ENCODE data around the gene TSPAN10. TPM values are rescaled to one million over a fixed set of nuclear protein-coding genes. Genes with fewer than 3 reads are reported as not detected.

The TSPAN10 gene
- total RNA-seq, 4 donors from 2014 or later = 0.19 to 2.1 (median 0.72) TPM; not detected in 1

GRCh38 chr17:81608082-81608481, 28.9 kb upstream of the TSPAN10 start:
- Histone ChIP-seq H3K27ac (no peak overlapping the region), H3K36me3 (peaks cover 28 to 98% (median 54%) of the 10 kb centered on the region in 3 donors), H3K27me3 (no peaks in the 10 kb centered on the region), H3K9me3 (no peaks in the 10 kb centered on the region), H3K4me1 (no peaks in the 10 kb centered on the region), H3K4me3 (no peak overlapping the region)
- no peak for DNase-seq
- intact Hi-C loops (cut with DNase I) = no loop called here
- no peak for TF ChIP-seq CTCF (IDR thresholded peaks at IDR 0.05)
- TF ChIP-seq POLR2A (IDR thresholded peaks at IDR 0.05) = no peak
- WGBS, 2 donors = 86 to 94% methylated on average over 3 of the region's 4 CpGs

GRCh38 chr17:81608605-81609004, 28.4 kb upstream of the TSPAN10 start:
- no peak for TF ChIP-seq POLR2A (IDR thresholded peaks at IDR 0.05)
- TF ChIP-seq CTCF (IDR thresholded peaks at IDR 0.05) = no peak
- H3K4me3 ChIP-seq = no peak overlapping the region
- DNase-seq = no peak
- intact Hi-C loops (cut with DNase I) = no loop called here
- no peaks in the 10 kb centered on the region for H3K27me3 ChIP-seq
- H3K36me3 ChIP-seq = peaks cover 28 to 98% (median 56%) of the 10 kb centered on the region in 3 donors
- no peaks in the 10 kb centered on the region for H3K9me3 ChIP-seq
- no peaks in the 10 kb centered on the region for H3K4me1 ChIP-seq
- 80 to 93% methylated on average over 13 of the region's 13 CpGs for WGBS, 2 donors
- no peak overlapping the region for H3K27ac ChIP-seq

- no peaks in the 10 kb centered on the region for H3K27me3 ChIP-seq
- H3K36me3 ChIP-seq = peaks cover 17 to 98% (median 45%) of the 10 kb centered on the region in 3 donors
- H3K4me1 ChIP-seq = peaks cover 0 to 5% (median 4%) of the 10 kb centered on the region in 3 donors
- no peaks in the 10 kb centered on the region for H3K9me3 ChIP-seq
- WGBS, 2 donors = 84 to 94% methylated on average over 18 to 19 of the region's 19 CpGs
- no peak for TF ChIP-seq CTCF (IDR thresholded peaks at IDR 0.05)
- TF ChIP-seq POLR2A (IDR thresholded peaks at IDR 0.05) = no peak
- H3K4me3 ChIP-seq = no peak overlapping the region
- intact Hi-C loops (cut with DNase I) = no loop called here
- no peak overlapping the region for H3K27ac ChIP-seq
- no peak for DNase-seq
Observed at GRCh38 chr17:81609541-81610311, 27.3 kb upstream of the TSPAN10 start.

GRCh38 chr17:81612172-81612970, 24.6 kb upstream of the TSPAN10 start:
- 80 to 93% methylated on average over 8 to 15 of the region's 16 CpGs for WGBS, 2 donors
- Histone ChIP-seq H3K36me3 (peaks cover 16 to 98% (median 33%) of the 10 kb centered on the region in 3 donors), H3K27me3 (no peaks in the 10 kb centered on the region), H3K27ac (no peak overlapping the region), H3K4me1 (peaks cover 0 to 10% (median 4%) of the 10 kb centered on the region in 3 donors), H3K4me3 (no peak overlapping the region), H3K9me3 (no peaks in the 10 kb centered on the region)
- intact Hi-C loops (cut with DNase I) = no loop called here
- DNase-seq = no peak
- TF ChIP-seq POLR2A (IDR thresholded peaks at IDR 0.05) (no peak), CTCF (IDR thresholded peaks at IDR 0.05) (no peak)

- Histone ChIP-seq H3K27me3 (no peaks in the 10 kb centered on the region), H3K9me3 (no peaks in the 10 kb centered on the region), H3K36me3 (peaks cover 13 to 98% (median 33%) of the 10 kb centered on the region in 3 donors), H3K4me3 (no peak overlapping the region), H3K4me1 (peaks cover 0 to 10% (median 4%) of the 10 kb centered on the region in 3 donors), H3K27ac (no peak overlapping the region)
- TF ChIP-seq CTCF (IDR thresholded peaks at IDR 0.05) (no peak), POLR2A (IDR thresholded peaks at IDR 0.05) (no peak)
- intact Hi-C loops (cut with DNase I) = no loop called here
- 98 to 100% methylated on average over 2 to 4 of the region's 4 CpGs for WGBS, 2 donors
- no peak for DNase-seq
Observed at GRCh38 chr17:81615401-81615930, 21.5 kb upstream of the TSPAN10 start.
